HepG2 (cell line): Measurements from ENCODE around the gene TAF9B. TPM values are rescaled to one million over a fixed set of nuclear protein-coding genes. Genes with fewer than 3 reads are reported as not detected.

Experiments used
- HDAC2 ChIP-seq: sonication (generic); formaldehyde crosslinking; IDR thresholded peaks from 2 replicates; pipeline ENCODE4 v1.4.0; 2020; ENCODE audit warnings: missing genetic modification reagents
- HES4 ChIP-seq: sonication (generic); formaldehyde crosslinking; IDR thresholded peaks from 2 replicates; pipeline ENCODE4 v1.9.0; 2021; ENCODE audit warnings: mild to moderate bottlenecking, missing genetic modification reagents, borderline replicate concordance
- IKZF1 ChIP-seq: fragments of 450-650 bp; IDR thresholded peaks from 2 replicates; pipeline ENCODE4 v1.7.1; 2016
- NKX3-1 ChIP-seq: sonication (generic); formaldehyde crosslinking; IDR thresholded peaks from 2 replicates; pipeline ENCODE4 v1.5.0; 2020; ENCODE audit warnings: missing genetic modification reagents
- PAF1 ChIP-seq: IDR thresholded peaks from 2 replicates; pipeline ENCODE4 v1.6.1; 2016; ENCODE audit warnings: missing genetic modification reagents, missing compliant biosample characterization
- PHB2 ChIP-seq: fragments of 450-650 bp; IDR thresholded peaks from 2 replicates; pipeline ENCODE4 v1.6.1; 2018; ENCODE audit not compliant: partially characterized antibody
- PTBP1 ChIP-seq: fragments of 200-400 bp; formaldehyde crosslinking; IDR thresholded peaks from 2 replicates; pipeline ENCODE4 v1.6.1; 2018; ENCODE audit warnings: low read length, low read depth; ENCODE audit not compliant: poor library complexity, severe bottlenecking
- RORA ChIP-seq: sonication (generic); formaldehyde crosslinking; IDR thresholded peaks from 2 replicates; pipeline ENCODE4 v1.5.0; 2020; ENCODE audit warnings: mild to moderate bottlenecking, missing genetic modification reagents, moderate library complexity
- SOX13 ChIP-seq, 3 experiments: fragments of 450-650 bp in 1 of 3; sonication (generic) in 1 of 3; formaldehyde crosslinking in 1 of 3; IDR thresholded peaks in 2 of 3; conservative IDR thresholded peaks in 1 of 3; 2 replicates each; pipeline versions ENCODE4 v1.5.0 to v1.6.1; 2016 to 2020; ENCODE audit warnings: antibody characterized with exemption in 1 of 3, mild to moderate bottlenecking in 1 of 3, missing compliant biosample characterization in 1 of 3, missing genetic modification reagents in 1 of 3, moderate library complexity in 1 of 3
- TBP ChIP-seq: sonication (generic); formaldehyde crosslinking; IDR thresholded peaks from 2 replicates; pipeline ENCODE4 v1.5.0; 2020; ENCODE audit warnings: missing genetic modification reagents
- ZNF430 ChIP-seq: sonication (generic); formaldehyde crosslinking; IDR thresholded peaks from 2 replicates; pipeline ENCODE4 v1.9.0; 2021; ENCODE audit warnings: mild to moderate bottlenecking, missing genetic modification reagents
- ZNF552 ChIP-seq: sonication (generic); formaldehyde crosslinking; IDR thresholded peaks from 2 replicates; pipeline ENCODE4 v1.9.0; 2022; ENCODE audit warnings: missing genetic modification reagents, mild to moderate bottlenecking, borderline replicate concordance
- ZNF572 ChIP-seq: sonication (generic); formaldehyde crosslinking; IDR thresholded peaks from 2 replicates; pipeline ENCODE4 v1.5.1; 2020; ENCODE audit warnings: mild to moderate bottlenecking, missing genetic modification reagents
- ZNF746 ChIP-seq: sonication (generic); formaldehyde crosslinking; IDR thresholded peaks from 2 replicates; pipeline ENCODE4 v1.8.0; 2022; ENCODE audit warnings: mild to moderate bottlenecking, missing genetic modification reagents
- ZSCAN25 ChIP-seq: sonication (generic); formaldehyde crosslinking; IDR thresholded peaks from 2 replicates; pipeline ENCODE4 v1.8.0; 2022; ENCODE audit warnings: mild to moderate bottlenecking, missing genetic modification reagents
- polyA plus RNA-seq, 8 experiments: library from polyadenylated mRNA; depleted of rRNA in 3 of 8; stranded (reverse) in 7 of 8; unstranded in 1 of 8; fragments of >200 nt; fragmentation: Illumina TruSeq in 4 of 8; extraction: Trizol in 4 of 8; gene quantifications; 2 replicates each; pipeline versions ENCODE4 v1.2.1 to v1.2.3, GENCODE V29; 2011 to 2016; ENCODE audit warnings: low read depth in 4 of 8, missing spikeins in 1 of 8, mixed read lengths in 1 of 8; ENCODE audit not compliant: insufficient read depth in 1 of 8
- total RNA-seq, 5 experiments: library from RNA; depleted of rRNA; stranded (reverse); fragments of >200 nt; fragmentation: Illumina TruSeq; extraction: Trizol; gene quantifications; 2 replicates each; pipeline ENCODE4 v1.2.3, GENCODE V29; 2016; ENCODE audit warnings: low read depth in 1 of 5
- TF ChIP-seq, protein P1 (sequence below): sonication (generic); formaldehyde crosslinking; IDR thresholded peaks from 2 replicates; pipeline ENCODE4 v1.8.1; 2023; ENCODE audit warnings: missing genetic modification reagents, inconsistent platforms, borderline replicate concordance
- TF ChIP-seq, protein P2 (sequence below): sonication (generic); formaldehyde crosslinking; IDR thresholded peaks from 2 replicates; pipeline ENCODE4 v1.5.0; 2020; ENCODE audit warnings: missing genetic modification reagents
- TF ChIP-seq, protein P3 (sequence below): conservative IDR thresholded peaks from 2 replicates; pipeline ENCODE4 v1.6.1; 2018; ENCODE audit warnings: missing genetic modification reagents
- TF ChIP-seq, protein P4 (sequence below): sonication (generic); formaldehyde crosslinking; IDR thresholded peaks from 2 replicates; pipeline ENCODE4 v1.9.0; 2022; ENCODE audit warnings: missing genetic modification reagents, mild to moderate bottlenecking, borderline replicate concordance
- TF ChIP-seq, protein P5 (sequence below): sonication (generic); formaldehyde crosslinking; IDR thresholded peaks from 2 replicates; pipeline ENCODE4 v1.8.1; 2022; ENCODE audit warnings: mild to moderate bottlenecking, missing genetic modification reagents

Gene TAF9B
- total and polyA plus RNA-seq, 2 of the 13 experiments (the other 11 are each of a cell fraction or from before 2014, with no cell fraction given): 10.8 to 15.2 TPM

DNA sequence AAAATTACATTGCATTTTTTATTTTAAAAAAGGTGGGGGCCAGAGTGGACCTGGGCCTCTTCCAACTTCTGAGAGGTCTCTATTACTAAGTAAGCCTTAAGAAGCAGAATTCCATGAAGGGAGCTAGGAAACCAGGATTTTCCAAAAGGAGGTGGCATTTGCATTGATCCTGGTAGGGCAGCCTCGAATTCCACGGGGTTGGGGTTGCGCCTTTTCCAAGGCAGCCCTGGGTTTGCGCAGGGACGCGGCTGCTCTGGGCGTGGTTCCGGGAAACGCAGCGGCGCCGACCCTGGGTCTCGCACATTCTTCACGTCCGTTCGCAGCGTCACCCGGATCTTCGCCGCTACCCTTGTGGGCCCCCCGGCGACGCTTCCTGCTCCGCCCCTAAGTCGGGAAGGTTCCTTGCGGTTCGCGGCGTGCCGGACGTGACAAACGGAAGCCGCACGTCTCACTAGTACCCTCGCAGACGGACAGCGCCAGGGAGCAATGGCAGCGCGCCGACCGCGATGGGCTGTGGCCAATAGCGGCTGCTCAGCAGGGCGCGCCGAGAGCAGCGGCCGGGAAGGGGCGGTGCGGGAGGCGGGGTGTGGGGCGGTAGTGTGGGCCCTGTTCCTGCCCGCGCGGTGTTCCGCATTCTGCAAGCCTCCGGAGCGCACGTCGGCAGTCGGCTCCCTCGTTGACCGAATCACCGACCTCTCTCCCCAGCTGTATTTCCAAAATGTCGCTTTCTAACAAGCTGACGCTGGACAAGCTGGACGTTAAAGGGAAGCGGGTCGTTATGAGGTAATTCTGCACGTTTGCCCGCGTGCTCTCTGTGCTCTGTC, 35.6 kb downstream of the TAF9B start, which contains the start of gene PGK1 (continued):
- TF ChIP-seq, protein P1, sequence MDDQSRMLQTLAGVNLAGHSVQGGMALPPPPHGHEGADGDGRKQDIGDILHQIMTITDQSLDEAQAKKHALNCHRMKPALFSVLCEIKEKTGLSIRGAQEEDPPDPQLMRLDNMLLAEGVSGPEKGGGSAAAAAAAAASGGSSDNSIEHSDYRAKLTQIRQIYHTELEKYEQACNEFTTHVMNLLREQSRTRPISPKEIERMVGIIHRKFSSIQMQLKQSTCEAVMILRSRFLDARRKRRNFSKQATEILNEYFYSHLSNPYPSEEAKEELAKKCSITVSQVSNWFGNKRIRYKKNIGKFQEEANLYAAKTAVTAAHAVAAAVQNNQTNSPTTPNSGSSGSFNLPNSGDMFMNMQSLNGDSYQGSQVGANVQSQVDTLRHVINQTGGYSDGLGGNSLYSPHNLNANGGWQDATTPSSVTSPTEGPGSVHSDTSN: no peak
- TF ChIP-seq, protein P2, sequence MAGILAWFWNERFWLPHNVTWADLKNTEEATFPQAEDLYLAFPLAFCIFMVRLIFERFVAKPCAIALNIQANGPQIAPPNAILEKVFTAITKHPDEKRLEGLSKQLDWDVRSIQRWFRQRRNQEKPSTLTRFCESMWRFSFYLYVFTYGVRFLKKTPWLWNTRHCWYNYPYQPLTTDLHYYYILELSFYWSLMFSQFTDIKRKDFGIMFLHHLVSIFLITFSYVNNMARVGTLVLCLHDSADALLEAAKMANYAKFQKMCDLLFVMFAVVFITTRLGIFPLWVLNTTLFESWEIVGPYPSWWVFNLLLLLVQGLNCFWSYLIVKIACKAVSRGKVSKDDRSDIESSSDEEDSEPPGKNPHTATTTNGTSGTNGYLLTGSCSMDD (CRISPR knock-in tag): no peak
- peak; percentile 76; the same call in 1 of the 2 replicates for TF ChIP-seq HES4 (CRISPR knock-in tag)
- TF ChIP-seq NKX3-1 (CRISPR knock-in tag): peak; percentile 44; the same call in 1 of the 2 replicates
- TF ChIP-seq PTBP1: no peak
- TF ChIP-seq, protein P3, sequence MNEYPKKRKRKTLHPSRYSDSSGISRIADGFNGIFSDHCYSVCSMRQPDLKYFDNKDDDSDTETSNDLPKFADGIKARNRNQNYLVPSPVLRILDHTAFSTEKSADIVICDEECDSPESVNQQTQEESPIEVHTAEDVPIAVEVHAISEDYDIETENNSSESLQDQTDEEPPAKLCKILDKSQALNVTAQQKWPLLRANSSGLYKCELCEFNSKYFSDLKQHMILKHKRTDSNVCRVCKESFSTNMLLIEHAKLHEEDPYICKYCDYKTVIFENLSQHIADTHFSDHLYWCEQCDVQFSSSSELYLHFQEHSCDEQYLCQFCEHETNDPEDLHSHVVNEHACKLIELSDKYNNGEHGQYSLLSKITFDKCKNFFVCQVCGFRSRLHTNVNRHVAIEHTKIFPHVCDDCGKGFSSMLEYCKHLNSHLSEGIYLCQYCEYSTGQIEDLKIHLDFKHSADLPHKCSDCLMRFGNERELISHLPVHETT (CRISPR knock-in tag): peak; percentile 85
- TF ChIP-seq ZNF552 (CRISPR knock-in tag): no peak
- peak; percentile 42; the same call in 1 of the 2 replicates for TF ChIP-seq ZSCAN25 (CRISPR knock-in tag)
- TF ChIP-seq PAF1 (CRISPR knock-in tag): no peak
- no peak for TF ChIP-seq SOX13 (IDR thresholded peaks at IDR 0.05)
- TF ChIP-seq SOX13 (CRISPR knock-in tag; conservative IDR thresholded peaks at IDR 0.05 in 1 of 2, IDR thresholded peaks at IDR 0.05 in 1 of 2): peak in 1 of 2 experiments; percentile 50; a peak in 1 of 4 replicates
- TF ChIP-seq RORA: no peak
- TF ChIP-seq, protein P4, sequence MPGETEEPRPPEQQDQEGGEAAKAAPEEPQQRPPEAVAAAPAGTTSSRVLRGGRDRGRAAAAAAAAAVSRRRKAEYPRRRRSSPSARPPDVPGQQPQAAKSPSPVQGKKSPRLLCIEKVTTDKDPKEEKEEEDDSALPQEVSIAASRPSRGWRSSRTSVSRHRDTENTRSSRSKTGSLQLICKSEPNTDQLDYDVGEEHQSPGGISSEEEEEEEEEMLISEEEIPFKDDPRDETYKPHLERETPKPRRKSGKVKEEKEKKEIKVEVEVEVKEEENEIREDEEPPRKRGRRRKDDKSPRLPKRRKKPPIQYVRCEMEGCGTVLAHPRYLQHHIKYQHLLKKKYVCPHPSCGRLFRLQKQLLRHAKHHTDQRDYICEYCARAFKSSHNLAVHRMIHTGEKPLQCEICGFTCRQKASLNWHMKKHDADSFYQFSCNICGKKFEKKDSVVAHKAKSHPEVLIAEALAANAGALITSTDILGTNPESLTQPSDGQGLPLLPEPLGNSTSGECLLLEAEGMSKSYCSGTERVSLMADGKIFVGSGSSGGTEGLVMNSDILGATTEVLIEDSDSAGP (CRISPR knock-in tag): peak; percentile 77
- TF ChIP-seq PHB2: no peak
- peak; percentile 90; the same call in 1 of the 2 replicates for TF ChIP-seq ZNF430 (CRISPR knock-in tag)
- TF ChIP-seq ZNF746 (CRISPR knock-in tag): peak; percentile 31; the same call in 1 of the 2 replicates
- TF ChIP-seq, protein P5, sequence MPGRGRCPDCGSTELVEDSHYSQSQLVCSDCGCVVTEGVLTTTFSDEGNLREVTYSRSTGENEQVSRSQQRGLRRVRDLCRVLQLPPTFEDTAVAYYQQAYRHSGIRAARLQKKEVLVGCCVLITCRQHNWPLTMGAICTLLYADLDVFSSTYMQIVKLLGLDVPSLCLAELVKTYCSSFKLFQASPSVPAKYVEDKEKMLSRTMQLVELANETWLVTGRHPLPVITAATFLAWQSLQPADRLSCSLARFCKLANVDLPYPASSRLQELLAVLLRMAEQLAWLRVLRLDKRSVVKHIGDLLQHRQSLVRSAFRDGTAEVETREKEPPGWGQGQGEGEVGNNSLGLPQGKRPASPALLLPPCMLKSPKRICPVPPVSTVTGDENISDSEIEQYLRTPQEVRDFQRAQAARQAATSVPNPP (CRISPR knock-in tag): peak; percentile 49; the same call in 1 of the 2 replicates
- TF ChIP-seq HDAC2: peak; percentile 76
- no peak for TF ChIP-seq TBP (CRISPR knock-in tag)
- TF ChIP-seq ZNF572 (CRISPR knock-in tag): no peak
- TF ChIP-seq IKZF1: no peak
